Measurements from ENCODE around the gene PDE3A. TPM values are rescaled to one million over a fixed set of nuclear protein-coding genes. Genes with fewer than 3 reads are reported as not detected.

Gene PDE3A
- total RNA-seq, 1 donor from 2014 or later = 2.4 TPM

GRCh38 chr12:20572451-20572850 lies 204.1 kb downstream of the PDE3A start:
- Mint-ChIP-seq H3K4me3 (no peak overlapping the region), H3K4me1 (no peaks in the 10 kb centered on the region), H3K27me3 (ENCODE audit: low read depth) (no peaks in the 10 kb centered on the region), H3K36me3 (ENCODE audit: low read depth) (no peaks in the 10 kb centered on the region), H3K27ac (ENCODE audit: unreplicated experiment) (no peak overlapping the region), H3K9me3 (no peaks in the 10 kb centered on the region)
- no peak for DNase-seq (ENCODE audit: low read depth, low spot score)
- no peak for TF ChIP-seq CTCF (conservative IDR thresholded peaks at IDR 0.05)

- no peak overlapping the region for H3K27ac Mint-ChIP-seq (ENCODE audit: unreplicated experiment)
- H3K36me3 Mint-ChIP-seq (ENCODE audit: low read depth) = no peaks in the 10 kb centered on the region
- H3K27me3 Mint-ChIP-seq (ENCODE audit: low read depth) = no peaks in the 10 kb centered on the region
- H3K9me3 Mint-ChIP-seq = no peaks in the 10 kb centered on the region
- no peak overlapping the region for H3K4me3 Mint-ChIP-seq
- no peak for TF ChIP-seq CTCF (conservative IDR thresholded peaks at IDR 0.05)
- DNase-seq (ENCODE audit: low read depth, low spot score) = no peak
- no peaks in the 10 kb centered on the region for H3K4me1 Mint-ChIP-seq
These were observed 208.2 kb downstream of the PDE3A start for GRCh38 chr12:20576528-20576927.

GRCh38 chr12:20577054-20577453 lies 208.7 kb downstream of the PDE3A start:
- DNase-seq (ENCODE audit: low read depth, low spot score) = no peak
- no peaks in the 10 kb centered on the region for H3K36me3 Mint-ChIP-seq (ENCODE audit: low read depth)
- no peaks in the 10 kb centered on the region for H3K9me3 Mint-ChIP-seq
- no peaks in the 10 kb centered on the region for H3K4me1 Mint-ChIP-seq
- no peaks in the 10 kb centered on the region for H3K27me3 Mint-ChIP-seq (ENCODE audit: low read depth)
- H3K4me3 Mint-ChIP-seq = no peak overlapping the region
- no peak for TF ChIP-seq CTCF (conservative IDR thresholded peaks at IDR 0.05)
- H3K27ac Mint-ChIP-seq (ENCODE audit: unreplicated experiment) = no peak overlapping the region

GRCh38 chr12:20578142-20578541 lies 209.8 kb downstream of the PDE3A start:
- no peak for TF ChIP-seq CTCF (conservative IDR thresholded peaks at IDR 0.05)
- H3K4me1 Mint-ChIP-seq = no peaks in the 10 kb centered on the region
- H3K36me3 Mint-ChIP-seq (ENCODE audit: low read depth) = no peaks in the 10 kb centered on the region

GRCh38 chr12:20585055-20585625 lies 216.8 kb downstream of the PDE3A start:
- TF ChIP-seq CTCF (conservative IDR thresholded peaks at IDR 0.05) = no peak
- Mint-ChIP-seq H3K36me3 (ENCODE audit: low read depth) (no peaks in the 10 kb centered on the region), H3K27me3 (ENCODE audit: low read depth) (no peaks in the 10 kb centered on the region), H3K4me1 (peaks cover 12% of the 10 kb centered on the region), H3K4me3 (no peak overlapping the region), H3K9me3 (no peaks in the 10 kb centered on the region), H3K27ac (ENCODE audit: unreplicated experiment) (no peak overlapping the region)
- no peak for DNase-seq (ENCODE audit: low read depth, low spot score)

More at GRCh38 chr12:20578142-20578541, 209.8 kb downstream of the PDE3A start:
- Mint-ChIP-seq H3K4me3 (no peak overlapping the region), H3K27me3 (ENCODE audit: low read depth) (no peaks in the 10 kb centered on the region), H3K27ac (ENCODE audit: unreplicated experiment) (no peak overlapping the region), H3K9me3 (no peaks in the 10 kb centered on the region)
- DNase-seq (ENCODE audit: low read depth, low spot score) = no peak

All from neural crest cell (in vitro differentiated cells).